Renal cortex interstitium (tissue), 11 donors: ENCODE measurements around the gene LAMTOR1. TPM values are rescaled to one million over a fixed set of nuclear protein-coding genes. Genes with fewer than 3 reads are reported as not detected.

Experiments
- DNase-seq, 11 donors: peaks; one replicate each; pipeline ENCODE4 v3.0.0-alpha.2; 2013; ENCODE audit warnings: low read depth in 9 of 11, low spot score in 4 of 11; ENCODE audit errors: extremely low read depth in 1 of 11
- polyA plus RNA-seq, 3 donors: library from polyadenylated mRNA; unstranded; fragments of 120-200 nt; gene quantifications; one replicate each; pipeline ENCODE4 v1.2.1, GENCODE V29; 2013; ENCODE audit not compliant: insufficient read length in 3 of 3

Gene LAMTOR1
- polyA plus RNA-seq, 3 donors: 115 to 126 (median 120) TPM

GRCh38 chr11:72066855-72067254 is 36.2 kb downstream of the LAMTOR1 start:
- no peak for DNase-seq

GRCh38 chr11:72061739-72062396 is 41.2 kb downstream of the LAMTOR1 start:
- DNase-seq: no peak

- DNase-seq: no peak
These were observed 44.6 kb downstream of the LAMTOR1 start for GRCh38 chr11:72058416-72059034.

GRCh38 chr11:72048766-72049460 is 54.2 kb downstream of the LAMTOR1 start:
- no peak for DNase-seq

Other genes starting within 250 kb of the LAMTOR1 start
- gene DEFB131B, start 224.8 kb downstream of the LAMTOR1 start, polyA plus RNA-seq: 1 to 10 TPM in 2 of 3 donors, under 1 TPM in 1; 0.90 to 2.3 (median 1.6) TPM
- gene XNDC1N, start 174.7 kb downstream of the LAMTOR1 start, polyA plus RNA-seq: 10 to 100 TPM in 1 of 3 donors, 1 to 10 TPM in 2; 6.6 to 10.8 (median 7.7) TPM
- 10 to 100 TPM; 41.3 to 42.7 (median 41.9) TPM for gene RNF121, start 174.3 kb downstream of the LAMTOR1 start, polyA plus RNA-seq
- 10 to 100 TPM in 1 of 3 donors, 1 to 10 TPM in 2; 8.8 to 13.0 (median 9.5) TPM for gene IL18BP, start 104.4 kb downstream of the LAMTOR1 start, polyA plus RNA-seq
- gene NUMA1, start 22.8 kb downstream of the LAMTOR1 start, polyA plus RNA-seq: 100 to 1,000 TPM; 251 to 339 (median 285) TPM
- gene LRRC51, start 22.4 kb downstream of the LAMTOR1 start, polyA plus RNA-seq: 10 to 100 TPM; 25.1 to 30.4 (median 25.3) TPM
- gene TOMT, start 2.6 kb upstream of the LAMTOR1 start, polyA plus RNA-seq: not detected
- gene ANAPC15, start 9.4 kb upstream of the LAMTOR1 start, polyA plus RNA-seq: 10 to 100 TPM; 41.2 to 61.9 (median 57.1) TPM
- 1 to 10 TPM; 2.2 to 3.0 (median 2.7) TPM for gene FOLR3, start 32.4 kb upstream of the LAMTOR1 start, polyA plus RNA-seq
- 10 to 100 TPM; 50.6 to 59.7 (median 51.1) TPM for gene FOLR1, start 88.8 kb upstream of the LAMTOR1 start, polyA plus RNA-seq
- 10 to 100 TPM in 2 of 3 donors, 1 to 10 TPM in 1; 8.1 to 15.2 (median 10.7) TPM for gene FOLR2, start 113.5 kb upstream of the LAMTOR1 start, polyA plus RNA-seq
- 100 to 1,000 TPM; 138 to 166 (median 157) TPM for gene INPPL1, start 121.5 kb upstream of the LAMTOR1 start, polyA plus RNA-seq
- gene PHOX2A, start 140.9 kb upstream of the LAMTOR1 start, polyA plus RNA-seq: under 1 TPM in 1 of 3 donors, not detected in 2; 0.22 TPM